ENCODE data around the gene CELA3B.
"Not testable (repeated sequence)": the region's sequence is repeated elsewhere in the genome, so short reads cannot be mapped to it uniquely, and the experiment has no call there.

CELA3B gene, protein sequence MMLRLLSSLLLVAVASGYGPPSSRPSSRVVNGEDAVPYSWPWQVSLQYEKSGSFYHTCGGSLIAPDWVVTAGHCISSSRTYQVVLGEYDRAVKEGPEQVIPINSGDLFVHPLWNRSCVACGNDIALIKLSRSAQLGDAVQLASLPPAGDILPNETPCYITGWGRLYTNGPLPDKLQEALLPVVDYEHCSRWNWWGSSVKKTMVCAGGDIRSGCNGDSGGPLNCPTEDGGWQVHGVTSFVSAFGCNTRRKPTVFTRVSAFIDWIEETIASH

DNA sequence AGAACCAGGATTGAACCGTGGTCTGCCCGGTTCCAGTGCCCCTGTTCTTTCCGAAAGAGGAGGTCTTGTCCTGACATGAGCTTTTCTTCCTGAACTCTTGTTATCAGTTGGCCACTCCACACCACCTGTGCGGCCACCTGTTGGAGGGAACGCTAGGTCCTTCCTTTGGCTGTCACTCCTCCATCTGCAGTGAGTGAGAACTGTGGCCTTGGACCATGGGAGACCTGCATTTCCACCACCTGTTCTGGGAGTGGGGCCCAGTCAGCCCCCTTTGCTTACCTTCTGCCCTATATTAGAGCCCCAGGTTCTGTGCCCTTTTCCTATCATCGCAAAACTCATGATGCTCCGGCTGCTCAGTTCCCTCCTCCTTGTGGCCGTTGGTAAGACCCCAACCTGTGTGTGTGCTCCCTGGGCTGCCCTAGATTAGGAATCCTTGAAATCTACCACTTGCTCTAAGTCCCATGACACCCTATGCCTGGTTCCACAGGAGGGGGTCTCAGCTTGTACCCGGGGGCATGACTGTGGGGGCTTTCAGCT is at the start of gene CELA3B:
TSS of gene CELA3B (plus strand) at position 320 of the 537 bp plus-strand sequence. CDS start at position 338, 18 bp downstream.
- DNase-seq, result not testable (repeated sequence)

DNA sequence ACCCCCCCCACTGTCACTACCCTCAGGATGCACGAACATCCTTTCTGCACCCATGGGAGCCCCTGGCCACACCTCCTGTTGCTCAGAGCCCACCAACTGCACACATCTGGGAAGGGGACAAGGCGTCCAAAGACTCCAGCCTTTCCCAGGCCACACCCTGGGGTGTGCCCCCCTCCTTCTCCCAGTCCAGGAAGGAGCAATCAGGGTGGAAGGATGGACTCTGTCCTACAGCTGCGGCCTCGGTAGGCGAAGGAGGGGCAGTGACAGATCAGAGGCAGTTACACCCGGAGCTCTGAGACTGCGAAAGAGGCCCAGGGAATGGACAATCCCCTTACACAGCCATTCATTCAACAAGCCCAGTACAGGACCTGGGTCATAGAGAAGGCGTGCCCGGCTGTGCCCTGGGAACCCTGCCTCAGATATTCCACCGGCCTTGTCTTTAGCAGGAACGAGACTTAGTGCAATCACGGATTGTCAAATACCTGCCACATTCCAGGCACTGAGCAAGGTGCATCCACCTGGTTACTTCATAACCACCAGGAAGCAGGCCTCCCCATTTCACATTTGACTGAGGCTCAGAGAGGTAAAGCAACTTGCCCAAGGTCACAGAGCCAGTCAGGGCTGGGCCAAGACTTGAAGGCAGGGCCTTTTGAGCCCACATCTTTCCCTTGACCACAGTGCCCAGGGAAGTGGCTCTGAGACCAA is 49.1 kb upstream of the CELA3B start:
- peak; percentile 35 for DNase-seq

DNA sequence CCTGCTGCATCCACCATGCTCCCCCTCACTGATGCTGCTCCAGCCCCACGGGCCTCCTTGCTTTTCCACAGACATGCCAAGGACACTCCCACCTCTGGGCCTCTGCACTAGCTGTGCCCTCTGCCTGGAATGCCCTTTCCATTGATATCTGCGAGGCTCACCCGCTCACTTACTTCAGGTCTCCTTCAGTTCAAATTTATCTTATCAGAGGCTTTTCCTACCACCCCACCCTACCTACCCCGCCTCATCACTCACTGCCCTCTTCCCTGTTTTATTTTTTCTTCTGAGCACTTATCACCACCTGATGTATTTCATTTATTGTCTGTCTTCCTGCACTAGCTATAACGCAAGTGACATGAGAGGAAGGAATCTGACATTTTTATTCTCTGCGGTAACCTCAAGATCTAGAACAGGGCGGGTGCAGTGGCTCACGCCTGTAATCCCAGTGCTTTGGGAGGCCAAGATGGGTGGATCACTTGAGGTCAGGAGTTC is 46.7 kb upstream of the CELA3B start:
- DNase-seq, result no peak

DNA sequence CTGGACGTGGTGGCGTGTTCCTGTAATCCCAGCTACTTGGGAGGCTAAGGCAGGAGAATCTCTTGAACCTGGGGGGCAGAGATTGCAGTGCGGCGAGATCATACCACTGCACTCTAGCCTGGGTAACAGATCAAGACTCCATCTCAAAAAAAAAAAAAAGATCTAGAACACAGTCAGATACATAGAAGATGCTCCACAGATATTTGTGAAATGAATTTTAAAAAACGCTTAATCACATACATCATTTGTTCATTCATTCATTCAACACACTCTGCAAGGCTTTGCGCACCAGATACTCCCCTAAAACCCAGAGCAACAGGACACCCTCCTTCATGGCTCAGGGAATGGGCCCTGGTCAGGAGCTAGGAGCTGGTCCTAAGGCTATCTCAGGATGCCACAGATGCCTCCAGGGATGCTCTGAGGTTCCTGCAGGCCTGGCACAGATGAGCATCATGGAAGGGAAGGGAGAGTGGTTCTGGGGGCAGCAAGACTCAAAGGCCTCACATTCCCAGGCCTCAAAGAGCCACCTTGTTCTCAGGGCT is 46.1 kb upstream of the CELA3B start:
- DNase-seq, result no peak

DNA sequence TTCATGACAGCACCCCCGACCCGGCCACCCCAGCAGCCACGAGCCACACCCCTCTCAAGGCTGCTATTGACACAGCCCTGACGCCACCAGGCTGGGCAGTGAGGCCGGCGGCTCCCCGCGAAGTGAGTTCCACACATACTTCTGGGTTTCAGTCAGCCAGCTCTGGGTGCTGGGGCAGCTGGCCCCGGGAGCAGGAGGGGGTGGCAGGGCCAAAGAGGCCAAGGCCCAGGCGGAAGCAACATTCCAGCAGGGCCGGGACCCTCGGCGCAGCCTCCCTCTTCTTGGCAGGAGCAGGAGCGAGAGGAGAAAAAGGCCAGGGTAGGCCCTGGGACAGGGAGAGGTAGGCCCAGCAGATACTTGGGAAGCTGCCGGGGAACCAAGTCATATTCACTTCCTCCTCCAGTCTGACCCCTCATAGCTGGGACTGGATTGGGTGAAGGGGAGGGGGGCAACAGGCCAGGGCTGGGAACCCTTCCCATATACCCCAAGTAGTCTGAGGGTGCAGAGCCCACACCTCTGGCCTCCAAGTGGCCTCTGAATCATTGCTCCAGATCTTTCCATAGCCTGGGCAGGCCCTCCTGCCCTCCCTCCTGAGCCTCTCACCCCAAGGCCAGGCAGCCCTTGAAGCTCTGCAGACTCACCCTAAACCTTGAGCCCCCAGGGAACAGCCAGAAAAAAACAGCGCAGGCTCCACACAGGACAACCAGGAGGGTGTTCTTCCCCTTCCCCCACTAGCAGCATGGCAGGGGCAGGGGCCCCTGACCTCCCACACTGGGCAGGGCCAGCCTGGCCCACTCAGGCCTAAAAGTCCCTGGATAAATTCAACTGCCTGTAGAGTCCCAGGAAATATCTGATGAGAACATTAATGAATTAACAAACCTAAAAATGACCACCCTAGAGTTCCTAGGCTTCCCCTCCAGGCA is 45.4 kb upstream of the CELA3B start:
- DNase-seq, result peak; percentile 90

DNA sequence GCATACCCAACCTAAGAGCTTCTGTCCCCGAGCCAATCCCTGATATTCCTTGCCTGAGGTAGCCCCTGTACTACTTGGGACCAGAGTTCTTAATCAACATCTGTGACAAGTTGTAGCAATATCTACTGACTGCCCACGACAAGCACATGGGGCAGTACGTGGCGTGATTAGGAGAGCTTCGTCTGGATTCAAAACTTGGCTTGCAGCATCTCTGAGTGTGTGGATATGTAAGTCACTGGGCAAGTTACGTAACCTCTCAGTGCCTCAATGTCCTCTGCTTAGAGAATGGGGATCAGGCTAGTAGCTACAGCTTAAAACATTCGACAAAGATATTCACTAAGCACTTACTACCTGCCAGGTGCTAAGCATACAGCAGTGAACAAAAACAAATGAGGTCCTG is 44.7 kb upstream of the CELA3B start:
- DNase-seq, result peak; percentile 66

DNA sequence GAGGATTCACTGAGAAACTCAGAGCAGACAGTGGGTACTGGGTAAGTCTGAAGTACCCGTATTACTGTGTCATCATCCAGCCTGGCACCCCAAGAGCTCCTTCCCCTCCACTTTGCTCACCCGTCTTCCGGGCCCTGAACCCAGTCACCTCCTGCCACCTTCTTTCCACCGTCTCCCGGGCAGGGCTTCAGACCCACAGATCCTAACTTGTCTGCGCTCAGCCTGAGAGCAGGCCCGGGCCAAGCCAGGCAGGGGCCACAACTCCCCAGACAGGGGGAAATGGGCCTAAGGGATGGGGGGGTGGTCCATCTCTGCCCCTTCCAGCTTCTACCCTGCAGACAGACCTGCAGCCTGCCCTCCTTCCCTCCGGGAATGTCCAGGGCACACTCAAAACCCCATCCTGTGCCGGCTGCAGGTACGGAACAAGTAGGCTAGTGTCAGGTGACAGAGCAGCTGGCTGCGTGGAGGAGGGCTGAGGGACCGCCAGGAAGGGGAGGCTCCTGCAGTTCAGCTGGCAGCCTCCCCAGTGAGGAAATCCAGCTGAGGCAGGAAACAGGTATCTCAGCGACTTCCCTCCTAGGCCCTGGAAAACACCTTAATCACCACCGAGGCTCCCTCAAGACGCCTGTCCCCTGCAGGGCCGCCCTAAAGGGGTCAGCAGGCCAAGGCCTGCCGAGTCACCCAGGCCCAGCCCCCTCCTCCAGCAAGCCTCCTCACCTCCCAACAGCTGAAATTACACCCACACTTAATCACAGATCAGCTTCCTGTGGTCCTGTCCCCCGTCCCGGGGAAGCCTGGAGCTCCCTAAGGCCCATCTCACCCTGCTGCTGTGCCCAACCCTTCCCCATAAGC is 43.2 kb upstream of the CELA3B start:
- no peak for DNase-seq

DNA sequence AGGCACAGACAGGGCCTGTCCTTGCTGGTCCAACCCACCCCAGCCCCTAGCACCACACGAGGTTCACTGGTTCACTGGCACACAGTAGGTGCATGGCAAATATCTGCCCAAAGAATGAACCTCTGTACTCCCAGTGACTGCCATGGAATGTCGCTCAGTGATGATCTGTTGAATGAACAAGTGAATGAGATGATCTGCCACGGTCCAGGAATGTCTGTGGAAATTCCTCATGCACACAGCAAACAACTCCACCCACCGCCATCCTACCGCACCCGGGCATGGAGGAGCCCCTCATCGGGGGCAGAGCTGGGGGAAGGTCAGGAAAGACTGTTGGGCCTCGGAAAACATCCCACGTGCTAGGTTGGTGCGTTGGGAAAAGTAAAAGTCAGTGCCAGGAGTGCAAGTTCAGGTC is 41.4 kb upstream of the CELA3B start:
- peak; percentile 51 for DNase-seq

DNA sequence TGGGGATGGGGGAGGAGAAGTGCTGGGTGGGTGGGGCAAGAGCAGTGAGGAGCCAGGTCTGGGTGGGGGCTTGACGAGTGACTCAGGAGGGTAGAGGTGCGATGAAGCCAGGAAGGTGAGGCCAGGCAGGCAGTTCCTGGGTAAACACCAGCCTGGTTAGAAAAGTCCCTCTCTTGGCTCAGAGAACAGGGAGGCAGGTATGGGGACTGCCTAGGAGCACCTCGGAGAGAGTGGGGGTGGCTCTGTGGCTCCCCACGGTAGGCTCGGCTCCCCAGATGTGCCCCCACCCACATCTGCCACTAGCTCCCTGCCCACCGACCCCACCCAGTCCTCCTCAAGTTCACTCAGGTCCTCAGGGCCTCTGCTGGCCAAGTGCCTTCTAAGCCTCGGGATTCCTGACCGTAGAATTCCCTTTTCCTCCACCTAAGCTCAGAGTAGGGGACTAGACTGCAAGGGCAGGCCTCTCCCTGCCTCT is 40.9 kb upstream of the CELA3B start:
- DNase-seq, result no peak

DNA sequence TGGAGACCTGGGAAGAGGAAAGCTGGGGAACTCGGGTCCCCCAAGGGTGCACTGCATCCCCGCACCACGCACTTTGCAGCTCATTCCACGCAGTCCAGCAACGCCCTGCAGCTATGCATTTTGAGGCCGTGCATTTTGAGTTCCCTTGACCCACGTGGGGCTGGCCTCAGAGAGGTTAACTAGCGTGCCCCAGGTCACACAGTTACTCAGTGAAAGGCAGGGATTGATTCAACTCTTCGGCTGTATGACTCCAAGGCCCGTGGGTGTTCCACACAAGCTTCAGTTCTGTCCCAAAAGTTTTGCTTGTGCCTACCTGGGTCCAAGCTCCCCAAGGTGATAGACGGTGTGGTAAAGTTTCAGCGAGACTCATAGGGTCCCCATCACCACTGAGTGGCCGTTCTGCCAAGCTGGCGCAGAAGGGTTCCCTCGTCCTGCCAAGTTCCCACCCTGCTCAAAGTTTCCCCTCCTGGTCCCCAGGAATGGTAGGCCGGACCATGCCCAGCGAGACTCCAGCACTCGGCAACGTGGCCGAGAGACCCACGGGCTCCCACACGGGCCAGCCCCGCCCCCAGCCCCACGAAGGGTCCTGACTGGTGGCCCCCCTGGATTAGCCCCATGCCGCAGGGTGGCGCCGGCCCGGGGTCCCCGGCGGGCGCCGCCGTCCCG is 40.3 kb upstream of the CELA3B start:
- no peak for DNase-seq

DNA sequence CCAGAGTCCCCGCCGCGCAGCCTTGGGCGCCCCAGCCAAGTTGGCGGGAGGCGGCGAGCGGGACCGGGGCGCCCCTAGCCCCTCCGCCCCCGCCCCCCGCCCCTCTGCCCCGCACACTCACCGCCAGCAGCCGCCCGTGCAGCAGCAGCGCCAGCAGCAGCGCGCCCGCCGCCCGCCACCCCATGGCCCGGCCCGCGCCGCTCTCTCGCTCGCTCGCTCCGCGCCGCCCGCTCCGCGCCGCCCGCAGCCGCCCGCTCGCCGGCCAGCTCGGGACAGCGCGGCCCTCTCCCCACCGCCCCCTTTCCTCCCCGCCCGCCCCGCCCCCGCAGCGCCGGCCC is 39.8 kb upstream of the CELA3B start, which contains the start of gene HSPG2:
TSS of gene HSPG2 (minus strand) at position 277 of the 338 bp plus-strand sequence. CDS start at position 184, 93 bp downstream.
- no peak for DNase-seq

DNA sequence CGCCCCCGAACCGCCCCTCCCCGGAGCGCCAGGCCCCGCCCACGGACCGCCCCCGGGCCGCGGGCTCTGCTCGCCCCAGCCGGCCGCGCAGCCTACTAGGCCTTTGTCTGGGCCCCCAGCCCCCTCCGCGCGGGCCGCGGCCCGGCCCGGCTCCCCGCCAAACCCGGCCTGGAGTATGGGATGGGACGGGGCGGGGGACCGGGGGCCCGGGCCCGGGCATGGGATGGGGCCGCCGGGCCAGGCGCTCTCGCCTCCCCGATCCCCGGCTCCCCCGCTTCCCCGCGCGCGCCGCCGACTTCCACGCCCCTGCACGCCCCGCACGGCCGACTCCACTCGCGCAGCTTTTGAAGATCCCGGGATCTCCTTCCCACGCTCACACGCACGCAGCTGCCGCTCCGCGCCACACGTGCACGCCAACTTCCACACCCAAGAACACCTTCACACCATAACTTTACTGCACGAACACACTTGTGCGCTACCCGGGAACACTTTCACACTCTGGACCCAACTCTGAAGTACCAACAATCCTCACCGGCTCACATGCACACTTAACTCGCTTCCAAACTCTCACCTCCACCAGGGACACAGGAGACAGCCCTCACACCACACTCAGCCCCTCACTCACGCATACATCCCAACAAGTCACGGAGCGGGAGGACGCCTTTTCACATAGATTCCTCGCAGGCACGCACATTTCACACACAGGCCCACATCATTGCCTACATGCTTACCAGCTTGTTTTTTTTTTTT is 39.3 kb upstream of the CELA3B start:
- DNase-seq, result peak; percentile 90

DNA sequence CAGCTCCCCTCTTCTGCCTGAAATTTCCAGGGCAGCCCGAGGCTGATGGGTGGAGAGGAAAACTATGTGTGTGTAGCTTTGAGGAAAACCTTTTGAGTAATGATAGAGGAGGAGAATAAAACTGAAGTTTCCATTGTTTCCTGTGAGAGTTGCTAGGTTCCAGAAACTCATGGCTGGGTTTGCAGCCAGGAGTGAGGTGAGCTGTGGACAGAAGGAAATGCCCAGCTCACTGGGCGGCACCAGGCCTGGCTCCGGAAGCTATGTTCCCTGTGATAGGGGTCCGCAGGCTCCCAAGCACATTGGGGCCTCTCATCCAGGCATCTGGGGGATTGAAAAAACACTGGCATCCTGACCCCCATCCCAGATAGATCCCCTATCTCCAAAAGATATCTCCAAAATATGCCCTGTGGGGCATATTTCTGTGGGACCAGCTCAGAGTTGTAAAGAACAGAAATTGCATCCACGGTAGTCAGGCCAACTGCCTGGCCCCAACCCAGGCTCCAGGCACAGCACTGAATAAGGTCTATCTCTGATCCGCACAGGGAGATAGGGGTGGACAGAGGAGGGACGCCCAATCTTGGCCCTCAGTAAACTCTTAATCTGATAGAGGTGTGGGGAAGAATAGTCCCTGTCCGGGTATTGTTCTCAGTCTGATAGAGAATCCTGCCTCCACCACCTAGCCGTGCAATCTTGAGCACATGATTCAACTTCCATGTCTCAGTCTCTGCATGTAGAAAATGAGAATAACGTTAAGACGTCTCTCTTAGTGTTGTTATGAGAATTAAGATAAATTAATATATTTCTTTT is 37.9 kb upstream of the CELA3B start:
- no peak for DNase-seq

DNA sequence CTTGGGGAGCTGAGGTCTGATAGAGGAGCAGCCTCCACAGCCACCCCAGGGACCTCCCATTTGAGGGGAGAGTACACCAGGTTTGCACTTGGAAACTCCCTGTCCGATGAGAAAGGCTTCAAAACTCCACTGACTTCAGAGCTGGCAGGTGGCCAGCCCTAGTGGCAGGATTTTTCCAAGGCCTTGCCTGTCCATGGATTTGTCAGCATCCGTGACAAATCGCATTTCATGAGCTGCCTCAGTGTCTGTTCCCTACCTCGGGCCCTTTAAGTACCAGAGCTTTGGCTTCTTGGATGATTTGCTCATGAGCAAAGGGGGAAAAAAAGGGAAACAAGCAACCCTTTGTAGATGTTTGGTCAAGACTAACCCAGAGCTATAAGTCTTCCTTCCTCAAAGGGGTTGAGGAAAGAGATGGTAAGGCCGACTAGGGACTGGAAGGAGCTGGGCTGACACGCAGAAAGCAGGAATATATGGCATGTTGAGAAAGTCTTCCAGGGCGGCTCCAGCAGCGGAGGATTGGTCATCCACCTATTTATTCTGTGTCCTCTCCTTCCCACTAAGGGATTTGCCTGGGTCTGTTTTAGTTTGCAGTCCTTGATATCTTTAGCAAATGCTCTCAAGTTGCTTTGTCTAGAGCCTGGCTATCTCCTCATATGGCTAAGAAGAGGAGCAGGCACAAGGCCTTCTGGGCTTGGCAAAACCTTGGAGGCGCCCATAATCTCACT is 37.0 kb upstream of the CELA3B start:
- peak; percentile 98 for DNase-seq

DNA sequence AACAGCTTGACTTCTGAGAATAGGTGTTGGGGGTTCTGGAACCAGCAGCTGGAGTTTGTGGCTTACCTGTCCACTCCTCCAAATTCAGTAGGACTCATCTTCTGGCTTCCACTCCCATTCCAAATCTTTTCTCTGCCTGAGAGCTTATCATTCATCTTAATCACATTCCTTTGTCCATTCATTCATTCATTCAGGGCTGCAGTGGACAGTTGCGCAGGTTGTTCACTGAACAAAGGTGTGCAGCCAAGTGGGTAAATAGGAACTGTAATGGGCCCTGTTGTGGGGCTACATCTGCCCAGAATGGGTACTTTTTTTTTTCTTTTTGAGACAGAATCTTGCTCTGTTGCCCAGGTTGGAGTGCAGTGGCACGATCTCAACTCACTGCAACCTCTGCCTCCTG is 36.3 kb upstream of the CELA3B start:
- DNase-seq, result no peak

DNA sequence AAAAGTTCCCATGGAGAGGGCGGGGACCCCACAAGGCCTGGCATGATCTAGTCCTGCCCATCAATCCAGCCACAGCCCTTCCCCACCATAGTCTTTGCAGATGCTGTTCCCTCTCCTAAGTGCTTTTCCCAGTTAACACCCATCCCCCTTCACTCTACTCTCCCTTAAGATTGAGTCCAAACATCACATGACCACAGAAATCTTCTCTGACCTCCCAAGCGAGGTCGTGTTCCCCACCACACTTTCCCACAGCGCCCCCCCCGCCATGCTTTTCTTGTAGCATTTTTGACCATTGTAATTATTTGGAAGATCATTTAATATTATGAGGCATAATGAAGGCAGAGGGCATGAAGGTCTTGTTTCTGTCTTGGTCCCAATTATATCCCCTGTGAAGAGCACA is 35.5 kb upstream of the CELA3B start:
- DNase-seq, result no peak

DNA sequence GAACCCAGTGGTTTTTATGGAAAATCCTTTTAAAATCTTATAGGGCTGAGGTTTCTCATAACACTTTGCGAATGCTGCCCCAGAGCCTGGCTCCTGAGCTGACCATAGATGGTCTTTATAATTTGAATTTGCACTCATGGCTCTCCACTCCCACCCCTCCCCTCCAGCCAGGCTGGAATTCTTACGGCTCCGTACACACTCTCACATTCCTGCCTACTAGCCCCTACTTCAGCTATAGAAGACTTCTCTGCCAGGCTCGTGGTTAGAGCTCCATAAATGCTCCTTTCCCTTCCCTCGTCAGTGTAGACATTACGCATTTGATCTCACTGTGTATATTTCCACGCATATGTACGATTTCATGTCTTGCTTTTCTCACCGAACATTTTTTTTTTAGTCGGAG is 34.4 kb upstream of the CELA3B start:
- no peak for DNase-seq

DNA sequence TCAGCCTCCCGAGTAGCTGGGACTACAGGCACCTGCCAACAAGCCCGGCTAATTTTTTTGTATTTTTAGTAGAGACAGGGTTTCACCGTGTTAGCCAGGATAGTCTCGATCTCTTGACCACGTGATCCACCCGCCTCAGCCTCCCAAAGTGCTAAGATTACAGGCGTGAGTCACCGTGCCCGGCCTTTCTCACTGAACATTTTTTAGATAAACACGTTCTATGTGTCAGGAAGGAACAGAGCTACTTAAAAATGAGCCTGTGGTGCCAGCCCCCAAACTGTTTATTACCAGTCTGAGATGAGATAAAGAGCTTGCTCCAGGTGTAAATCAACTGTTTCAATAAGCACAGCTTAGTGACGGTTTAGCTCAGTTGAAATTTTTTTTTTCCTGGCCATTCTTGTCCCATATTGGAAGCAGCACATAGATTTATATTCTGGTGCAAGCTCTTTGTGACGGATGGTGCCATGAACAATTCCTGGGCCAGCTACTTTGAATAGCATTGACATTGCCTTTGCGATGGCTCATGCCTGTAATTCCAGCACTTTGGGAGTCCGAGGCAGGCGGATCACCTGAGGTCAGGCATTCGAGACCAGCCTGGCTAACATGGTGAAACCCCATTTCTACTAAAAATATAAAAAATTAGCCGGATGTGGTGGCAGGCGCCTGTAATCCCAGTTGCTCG is 33.7 kb upstream of the CELA3B start:
- DNase-seq, result not testable (repeated sequence)
